ENCODE data around the gene CYS1. TPM values are rescaled to one million over a fixed set of nuclear protein-coding genes. Genes with fewer than 3 reads are reported as not detected.
A peak's percentile ranks its signal among the peaks of the same experiment; 100 is the strongest.

CYS1 gene
- total RNA-seq, 1 donor from 2014 or later: 7.3 TPM

- Mint-ChIP-seq H3K27me3 (ENCODE audit: unreplicated experiment) (peaks cover 6% of the 10 kb centered on the region), H3K9me3 (ENCODE audit: unreplicated experiment) (no peaks in the 10 kb centered on the region), H3K4me1 (ENCODE audit: unreplicated experiment) (peaks cover 9% of the 10 kb centered on the region), H3K27ac (ENCODE audit: unreplicated experiment) (no peak overlapping the region), H3K36me3 (ENCODE audit: low read depth, unreplicated experiment) (no peaks in the 10 kb centered on the region), H3K4me3 (ENCODE audit: unreplicated experiment) (no peak overlapping the region)
- TF ChIP-seq, protein P1, sequence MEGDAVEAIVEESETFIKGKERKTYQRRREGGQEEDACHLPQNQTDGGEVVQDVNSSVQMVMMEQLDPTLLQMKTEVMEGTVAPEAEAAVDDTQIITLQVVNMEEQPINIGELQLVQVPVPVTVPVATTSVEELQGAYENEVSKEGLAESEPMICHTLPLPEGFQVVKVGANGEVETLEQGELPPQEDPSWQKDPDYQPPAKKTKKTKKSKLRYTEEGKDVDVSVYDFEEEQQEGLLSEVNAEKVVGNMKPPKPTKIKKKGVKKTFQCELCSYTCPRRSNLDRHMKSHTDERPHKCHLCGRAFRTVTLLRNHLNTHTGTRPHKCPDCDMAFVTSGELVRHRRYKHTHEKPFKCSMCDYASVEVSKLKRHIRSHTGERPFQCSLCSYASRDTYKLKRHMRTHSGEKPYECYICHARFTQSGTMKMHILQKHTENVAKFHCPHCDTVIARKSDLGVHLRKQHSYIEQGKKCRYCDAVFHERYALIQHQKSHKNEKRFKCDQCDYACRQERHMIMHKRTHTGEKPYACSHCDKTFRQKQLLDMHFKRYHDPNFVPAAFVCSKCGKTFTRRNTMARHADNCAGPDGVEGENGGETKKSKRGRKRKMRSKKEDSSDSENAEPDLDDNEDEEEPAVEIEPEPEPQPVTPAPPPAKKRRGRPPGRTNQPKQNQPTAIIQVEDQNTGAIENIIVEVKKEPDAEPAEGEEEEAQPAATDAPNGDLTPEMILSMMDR (IDR thresholded peaks at IDR 0.05; ENCODE audit: unreplicated experiment): no peak
- no peak for DNase-seq (ENCODE audit: low spot score)
These were observed 20.5 kb downstream of the CYS1 start for GRCh38 chr2:10059552-10060335.

GRCh38 chr2:10059016-10059351 is 21.2 kb downstream of the CYS1 start:
- Mint-ChIP-seq H3K9me3 (ENCODE audit: unreplicated experiment) (no peaks in the 10 kb centered on the region), H3K4me1 (ENCODE audit: unreplicated experiment) (peaks cover 15% of the 10 kb centered on the region), H3K27ac (ENCODE audit: unreplicated experiment) (no peak overlapping the region), H3K4me3 (ENCODE audit: unreplicated experiment) (no peak overlapping the region), H3K36me3 (ENCODE audit: low read depth, unreplicated experiment) (no peaks in the 10 kb centered on the region), H3K27me3 (ENCODE audit: unreplicated experiment) (peaks cover 6% of the 10 kb centered on the region)
- DNase-seq (ENCODE audit: low spot score): no peak
- TF ChIP-seq, protein P1 (IDR thresholded peaks at IDR 0.05; ENCODE audit: unreplicated experiment): no peak

DNA sequence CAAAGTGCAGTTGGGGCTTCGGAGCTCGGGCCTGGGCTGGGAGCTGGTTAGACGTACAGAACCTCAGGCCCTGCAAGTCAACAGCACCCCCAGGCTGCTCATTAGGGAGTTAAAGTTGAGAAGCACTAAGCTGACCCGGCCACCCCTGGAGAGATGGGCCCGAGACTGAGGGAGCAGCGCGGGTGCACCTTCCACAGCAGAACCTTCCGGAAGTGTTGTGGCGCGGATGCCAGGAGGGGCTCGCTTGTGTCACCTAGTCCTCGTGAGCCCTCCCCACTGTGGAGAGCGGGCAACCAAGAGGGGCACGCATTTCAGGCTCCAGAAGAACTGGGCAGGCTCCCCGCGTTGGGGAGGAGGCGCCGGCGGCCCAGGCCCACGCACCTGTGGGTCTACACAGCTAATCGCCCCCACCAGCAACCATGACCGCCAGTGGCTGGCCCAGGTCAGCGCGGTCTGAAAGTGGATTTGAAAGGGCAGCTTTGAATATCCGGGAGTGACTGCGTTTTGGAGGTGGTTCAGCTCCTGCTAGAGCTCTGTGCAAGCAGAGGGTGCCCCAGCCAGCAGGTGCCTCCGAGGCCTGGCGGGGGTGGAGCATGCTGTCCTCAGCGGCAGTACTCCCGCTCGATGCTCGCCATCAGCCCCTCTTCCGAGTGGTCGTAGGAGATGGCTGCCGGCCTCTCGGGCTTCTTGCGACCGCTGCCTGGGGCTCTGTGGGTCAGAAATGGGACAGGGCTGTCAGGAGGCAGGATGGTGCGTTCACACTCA is 21.8 kb downstream of the CYS1 start:
- Mint-ChIP-seq H3K4me3 (ENCODE audit: unreplicated experiment) (no peak overlapping the region), H3K4me1 (ENCODE audit: unreplicated experiment) (peaks cover 21% of the 10 kb centered on the region), H3K9me3 (ENCODE audit: unreplicated experiment) (no peaks in the 10 kb centered on the region), H3K27me3 (ENCODE audit: unreplicated experiment) (peaks cover 6% of the 10 kb centered on the region), H3K36me3 (ENCODE audit: low read depth, unreplicated experiment) (no peaks in the 10 kb centered on the region), H3K27ac (ENCODE audit: unreplicated experiment) (no peak overlapping the region)
- no peak for DNase-seq (ENCODE audit: low spot score)
- TF ChIP-seq, protein P1 (IDR thresholded peaks at IDR 0.05; ENCODE audit: unreplicated experiment): no peak

GRCh38 chr2:10057231-10058107 is 22.7 kb downstream of the CYS1 start:
- peak; percentile 61 for DNase-seq (ENCODE audit: low spot score)
- Mint-ChIP-seq H3K27me3 (ENCODE audit: unreplicated experiment) (peaks cover 6% of the 10 kb centered on the region), H3K4me1 (ENCODE audit: unreplicated experiment) (peaks cover 23% of the 10 kb centered on the region), H3K36me3 (ENCODE audit: low read depth, unreplicated experiment) (no peaks in the 10 kb centered on the region), H3K9me3 (ENCODE audit: unreplicated experiment) (no peaks in the 10 kb centered on the region), H3K4me3 (ENCODE audit: unreplicated experiment) (peak overlapping the region; percentile 60), H3K27ac (ENCODE audit: unreplicated experiment) (peak overlapping the region; percentile 75)
- TF ChIP-seq, protein P1 (IDR thresholded peaks at IDR 0.05; ENCODE audit: unreplicated experiment): no peak

All from endothelial cell (in vitro differentiated cells).